Transverse colon (tissue), 3 donors: ENCODE results near the gene SLC18B1.

Experiments used
- CTCF ChIP-seq, 5 experiments: fragments of 200-600 bp in 3 of 5; fragments of 450-650 bp in 2 of 5; sonication (generic) in 3 of 5; IDR thresholded peaks; 1 replicate in 2 of 5; 2 replicates in 3 of 5; pipeline ENCODE4 v1.5.1; 2016 to 2017; ENCODE audit warnings: antibody characterized with exemption in 5 of 5, inconsistent platforms in 3 of 5, mild to moderate bottlenecking in 2 of 5, moderate library complexity in 1 of 5
- POLR2A ChIP-seq: fragments of 450-650 bp; IDR thresholded peaks from one replicate; pipeline ENCODE4 v1.6.1; 2016; ENCODE audit warnings: antibody characterized with exemption, mild to moderate bottlenecking, moderate library complexity

GRCh38 chr6:132812255-132812732 is 13.9 kb upstream of the SLC18B1 start:
- TF ChIP-seq POLR2A = no peak
- TF ChIP-seq CTCF (IDR thresholded peaks at IDR 0.05) = no peak
